Stimulated activated CD8-positive, alpha-beta memory T cell treated with anti-CD3 and anti-CD28 coated beads, Interleukin-7, amount 100 ng/mL, for 48 hours (primary cell): ENCODE measurements around the gene ERCC1.

Source experiments
- DNase-seq, 2 donors: peaks; one replicate each; pipeline ENCODE4 v3.0.0-alpha.2; 2020; ENCODE audit warnings: low read depth in 1 of 2; ENCODE audit errors: extremely low read depth in 1 of 2

The ERCC1 gene

DNA sequence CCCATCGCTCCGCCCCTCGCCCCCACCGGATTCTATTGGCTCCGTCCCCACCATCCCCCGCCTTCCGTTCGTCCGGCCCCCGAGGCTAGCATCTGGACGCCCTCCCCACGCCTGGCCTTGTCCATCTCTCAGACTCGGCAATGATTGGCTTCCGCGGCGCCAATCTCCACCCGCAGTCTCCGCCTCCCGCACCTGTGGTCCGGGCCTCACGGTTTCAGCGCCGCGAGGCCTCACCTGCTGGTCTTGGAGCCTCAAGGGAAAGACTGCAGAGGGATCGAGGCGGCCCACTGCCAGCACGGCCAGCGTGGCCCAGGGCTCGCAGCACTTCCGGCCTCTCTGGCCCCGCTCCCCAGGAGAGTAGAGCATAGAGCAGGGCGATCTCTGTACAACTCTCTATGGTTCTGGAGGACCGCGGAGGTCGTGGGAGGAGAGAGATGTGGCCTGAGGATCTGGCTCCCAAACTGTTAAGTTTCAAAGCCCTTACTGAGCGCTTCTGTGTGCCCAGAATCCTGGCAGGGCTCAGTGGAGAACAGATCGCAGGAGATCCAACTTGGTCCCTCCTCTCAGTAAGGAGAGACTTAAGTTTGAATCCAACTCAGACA lies at the start of gene ERCC1:
TSS of gene ERCC1 (minus strand) at position 329 of the 602 bp plus-strand sequence. CDS start 543 bp downstream, outside the sequence.
- DNase-seq = peak; percentile 83 to 95

- no peak for DNase-seq
These were observed 49.6 kb upstream of the ERCC1 start for GRCh38 chr19:45473367-45473681.

DNA sequence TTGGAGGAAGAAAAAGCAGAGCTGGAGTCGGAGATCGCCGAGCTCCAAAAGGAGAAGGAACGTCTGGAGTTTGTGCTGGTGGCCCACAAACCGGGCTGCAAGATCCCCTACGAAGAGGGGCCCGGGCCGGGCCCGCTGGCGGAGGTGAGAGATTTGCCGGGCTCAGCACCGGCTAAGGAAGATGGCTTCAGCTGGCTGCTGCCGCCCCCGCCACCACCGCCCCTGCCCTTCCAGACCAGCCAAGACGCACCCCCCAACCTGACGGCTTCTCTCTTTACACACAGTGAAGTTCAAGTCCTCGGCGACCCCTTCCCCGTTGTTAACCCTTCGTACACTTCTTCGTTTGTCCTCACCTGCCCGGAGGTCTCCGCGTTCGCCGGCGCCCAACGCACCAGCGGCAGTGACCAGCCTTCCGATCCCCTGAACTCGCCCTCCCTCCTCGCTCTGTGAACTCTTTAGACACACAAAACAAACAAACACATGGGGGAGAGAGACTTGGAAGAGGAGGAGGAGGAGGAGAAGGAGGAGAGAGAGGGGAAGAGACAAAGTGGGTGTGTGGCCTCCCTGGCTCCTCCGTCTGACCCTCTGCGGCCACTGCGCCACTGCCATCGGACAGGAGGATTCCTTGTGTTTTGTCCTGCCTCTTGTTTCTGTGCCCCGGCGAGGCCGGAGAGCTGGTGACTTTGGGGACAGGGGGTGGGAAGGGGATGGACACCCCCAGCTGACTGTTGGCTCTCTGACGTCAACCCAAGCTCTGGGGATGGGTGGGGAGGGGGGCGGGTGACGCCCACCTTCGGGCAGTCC lies 49.0 kb upstream of the ERCC1 start:
- DNase-seq = no peak

DNA sequence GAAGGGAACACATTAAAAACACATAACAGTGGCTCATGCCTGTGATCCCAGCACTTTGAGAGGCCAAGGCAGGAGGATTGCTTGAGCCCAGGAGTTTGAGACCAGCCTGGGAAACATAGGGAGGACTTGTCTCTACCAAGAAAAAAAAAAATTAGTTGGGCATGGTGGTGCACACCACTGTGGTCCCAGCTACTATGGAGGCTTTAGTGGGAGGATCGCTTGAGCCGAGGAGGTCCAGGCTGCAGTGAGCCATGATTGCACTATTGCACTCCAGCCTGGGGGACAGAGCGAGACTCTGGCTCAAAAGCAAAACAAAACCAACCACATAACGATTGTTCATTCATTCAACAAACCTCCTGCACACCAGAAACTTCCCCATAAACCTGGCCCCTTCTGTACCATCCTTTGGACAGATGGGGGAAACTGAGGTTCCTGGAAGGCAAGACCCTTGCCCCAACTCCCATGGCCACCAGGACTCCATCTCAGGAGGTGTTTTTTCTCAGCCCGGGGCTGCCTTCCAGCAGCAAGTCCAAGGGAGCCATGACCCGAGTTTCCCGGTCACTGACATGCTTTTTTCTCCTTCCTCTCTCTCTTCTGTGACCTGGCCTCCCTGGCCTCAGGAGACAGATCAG lies 48.3 kb upstream of the ERCC1 start:
- no peak for DNase-seq

DNA sequence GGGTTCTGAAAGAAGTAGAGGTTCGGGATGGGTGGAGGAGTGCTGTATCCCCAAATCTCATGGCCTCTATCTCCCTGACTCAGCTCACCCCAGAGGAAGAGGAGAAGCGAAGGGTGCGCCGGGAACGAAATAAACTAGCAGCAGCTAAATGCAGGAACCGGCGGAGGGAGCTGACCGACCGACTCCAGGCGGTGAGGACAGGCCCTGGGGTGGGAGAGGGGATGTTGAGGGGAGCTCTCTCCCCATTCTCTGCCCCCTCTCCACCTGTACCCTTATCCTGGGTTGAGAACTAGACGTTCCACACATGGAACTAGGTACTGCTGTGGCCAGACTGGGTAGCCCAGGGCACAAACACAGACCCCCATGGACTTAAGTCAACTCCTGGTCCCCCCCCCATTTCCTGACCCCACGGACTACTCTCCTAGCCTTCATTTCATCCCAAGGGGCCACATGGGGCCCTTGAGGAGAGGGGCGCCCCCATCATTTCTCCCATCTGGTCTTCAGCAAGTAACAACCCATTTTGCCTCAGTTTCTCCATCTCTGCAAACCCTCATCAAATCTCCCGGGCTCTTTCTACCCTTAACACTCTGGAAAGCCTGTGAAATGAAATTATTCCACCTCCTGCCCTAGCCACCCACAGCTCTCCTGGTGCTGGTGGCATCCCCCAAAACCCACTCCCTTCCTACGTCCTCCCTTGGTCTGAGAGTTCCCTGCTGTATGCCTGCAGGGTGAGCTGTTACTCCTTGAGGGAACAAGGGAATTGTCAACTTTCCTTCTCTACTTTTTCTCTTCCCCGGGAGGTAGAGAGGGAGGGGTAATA lies 47.6 kb upstream of the ERCC1 start:
- no peak for DNase-seq

DNA sequence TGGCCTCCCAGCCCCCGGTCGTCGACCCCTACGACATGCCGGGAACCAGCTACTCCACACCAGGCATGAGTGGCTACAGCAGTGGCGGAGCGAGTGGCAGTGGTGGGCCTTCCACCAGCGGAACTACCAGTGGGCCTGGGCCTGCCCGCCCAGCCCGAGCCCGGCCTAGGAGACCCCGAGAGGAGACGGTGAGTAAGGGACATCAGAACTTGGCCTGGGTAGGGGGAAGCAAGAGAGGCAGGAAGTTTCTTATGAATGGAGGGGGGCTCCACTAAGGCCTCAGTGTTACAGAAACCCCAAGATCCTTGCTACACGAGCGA lies 47.0 kb upstream of the ERCC1 start:
- no peak for DNase-seq

DNA sequence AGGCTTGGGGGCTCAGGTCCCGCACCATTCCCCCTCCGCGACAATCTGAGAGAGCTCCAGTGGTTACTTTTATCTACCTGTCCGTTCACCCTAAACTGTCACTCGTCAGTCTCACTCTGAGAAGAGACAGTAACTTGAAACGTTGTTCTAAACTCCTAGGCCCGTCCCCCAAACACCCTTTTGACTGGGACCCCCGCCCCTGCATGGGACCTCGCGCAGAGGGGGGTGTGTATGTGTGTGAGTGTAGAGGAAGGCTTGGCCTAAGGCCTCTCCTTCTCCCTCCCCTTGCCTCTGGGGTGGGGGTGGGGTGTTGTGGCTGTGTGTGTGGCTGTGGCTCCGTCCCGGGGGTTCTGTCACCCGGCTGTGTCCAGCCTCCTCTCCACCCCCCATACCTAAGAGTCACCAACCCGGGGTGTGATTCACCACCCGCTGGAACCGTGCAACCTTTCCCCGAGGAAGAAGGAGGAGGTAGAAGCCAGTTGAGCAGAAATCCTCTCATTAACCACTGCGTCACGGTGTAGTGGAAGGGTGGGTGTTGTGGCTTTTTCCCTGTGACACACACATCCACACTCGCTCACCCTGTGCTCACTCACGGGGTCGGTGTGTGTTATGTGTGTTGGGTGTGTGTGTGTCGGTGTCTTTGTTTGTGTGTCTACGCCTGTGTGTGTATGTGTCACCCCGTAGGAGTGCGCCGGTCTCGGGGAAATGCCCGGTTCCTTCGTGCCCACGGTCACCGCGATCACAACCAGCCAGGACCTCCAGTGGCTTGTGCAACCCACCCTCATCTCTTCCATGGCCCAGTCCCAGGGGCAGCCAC lies 46.4 kb upstream of the ERCC1 start:
- no peak for DNase-seq

DNA sequence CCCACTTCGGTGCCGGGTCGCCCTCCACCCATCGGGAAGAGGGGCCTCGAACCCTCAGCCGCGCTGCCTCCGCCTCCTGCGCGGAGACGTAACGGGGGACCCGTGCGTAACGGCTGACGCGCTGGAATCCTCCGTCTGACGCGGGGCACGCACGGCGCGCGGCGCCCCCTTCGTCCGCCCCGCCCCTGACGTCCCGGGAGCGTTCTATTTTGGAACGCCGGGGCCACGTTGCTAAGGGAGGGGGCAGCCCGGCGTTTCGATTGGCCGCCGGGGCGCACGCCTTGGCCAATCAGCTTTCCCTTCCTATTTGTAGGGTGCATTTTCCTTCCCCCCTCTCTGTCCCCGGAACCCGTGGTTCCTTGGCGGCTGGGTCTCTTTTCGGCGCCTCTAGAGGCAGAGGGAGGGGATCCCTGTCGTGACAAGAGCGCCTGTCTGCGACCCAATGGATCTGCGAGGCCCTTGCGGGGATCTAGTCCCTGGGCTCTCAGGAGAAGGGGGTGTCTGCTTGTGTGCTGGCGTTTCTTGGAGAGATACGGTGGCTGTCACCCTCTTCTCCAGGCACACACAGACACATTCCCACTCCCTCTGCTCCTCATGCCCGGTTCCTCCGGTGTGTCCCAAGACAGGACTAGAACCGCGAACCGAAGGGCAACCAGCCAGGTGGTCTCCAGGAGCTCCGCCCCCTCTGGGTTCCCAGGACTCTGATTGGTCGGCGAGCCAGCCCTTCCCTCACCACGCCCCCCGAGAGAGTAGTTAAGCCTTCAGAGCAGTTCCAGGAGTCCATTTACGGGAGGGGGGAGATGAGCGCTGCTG lies 45.6 kb upstream of the ERCC1 start:
- DNase-seq = peak; percentile 90 to 92

DNA sequence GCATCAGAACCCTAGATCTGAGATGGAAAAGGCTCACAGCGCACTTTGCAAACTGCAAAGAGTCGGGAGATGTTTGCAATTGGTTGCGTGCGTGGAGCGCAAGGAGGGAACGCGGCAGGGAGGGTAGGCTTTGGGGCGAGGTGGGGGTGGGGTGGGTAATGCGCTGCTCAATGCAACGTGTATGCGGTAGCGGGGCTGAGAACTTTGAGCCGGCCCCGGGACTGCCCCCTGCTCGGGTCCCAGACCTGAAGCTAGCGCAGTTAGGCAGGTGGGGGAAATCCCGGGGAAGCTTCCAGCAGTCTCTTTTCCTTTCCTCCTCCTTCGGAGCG lies 45.0 kb upstream of the ERCC1 start:
- no peak for DNase-seq

DNA sequence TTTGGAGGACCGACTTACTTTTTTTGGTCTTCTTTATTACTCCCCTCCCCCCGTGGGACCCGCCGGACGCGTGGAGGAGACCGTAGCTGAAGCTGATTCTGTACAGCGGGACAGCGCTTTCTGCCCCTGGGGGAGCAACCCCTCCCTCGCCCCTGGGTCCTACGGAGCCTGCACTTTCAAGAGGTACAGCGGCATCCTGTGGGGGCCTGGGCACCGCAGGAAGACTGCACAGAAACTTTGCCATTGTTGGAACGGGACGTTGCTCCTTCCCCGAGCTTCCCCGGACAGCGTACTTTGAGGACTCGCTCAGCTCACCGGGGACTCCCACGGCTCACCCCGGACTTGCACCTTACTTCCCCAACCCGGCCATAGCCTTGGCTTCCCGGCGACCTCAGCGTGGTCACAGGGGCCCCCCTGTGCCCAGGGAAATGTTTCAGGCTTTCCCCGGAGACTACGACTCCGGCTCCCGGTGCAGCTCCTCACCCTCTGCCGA lies 44.5 kb upstream of the ERCC1 start:
- no peak for DNase-seq

- DNase-seq = peak; percentile 78 to 89
These were observed 43.9 kb upstream of the ERCC1 start, which contains the start of gene FOSB for GRCh38 chr19:45467456-45468158. Gene FOSB (plus strand): TSS chr19:45467996. CDS start chr19:45468587, 591 bp downstream.

- DNase-seq = no peak
These were observed 43.4 kb upstream of the ERCC1 start for GRCh38 chr19:45467115-45467455.

- no peak for DNase-seq
These were observed 41.2 kb upstream of the ERCC1 start for GRCh38 chr19:45464852-45465441.

DNA sequence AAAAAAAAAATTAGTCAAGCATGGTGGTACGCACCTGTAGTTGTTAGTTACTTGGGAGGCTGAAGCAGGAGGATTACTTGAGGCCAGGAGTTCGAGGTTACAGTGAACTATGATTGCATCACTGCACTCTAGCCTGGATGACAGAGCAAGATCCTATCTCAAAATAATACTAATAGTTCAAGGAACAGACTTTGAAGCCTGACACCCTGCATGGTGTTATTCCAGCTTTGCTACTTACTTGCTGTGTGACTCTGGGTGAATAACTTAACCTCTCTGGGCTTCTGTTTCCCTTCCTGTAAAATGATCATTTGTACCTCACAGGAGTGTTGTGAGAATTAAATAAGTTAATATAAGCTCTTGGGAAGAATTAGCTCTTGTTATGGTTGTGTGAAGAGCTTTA lies 40.6 kb upstream of the ERCC1 start:
- no peak for DNase-seq

DNA sequence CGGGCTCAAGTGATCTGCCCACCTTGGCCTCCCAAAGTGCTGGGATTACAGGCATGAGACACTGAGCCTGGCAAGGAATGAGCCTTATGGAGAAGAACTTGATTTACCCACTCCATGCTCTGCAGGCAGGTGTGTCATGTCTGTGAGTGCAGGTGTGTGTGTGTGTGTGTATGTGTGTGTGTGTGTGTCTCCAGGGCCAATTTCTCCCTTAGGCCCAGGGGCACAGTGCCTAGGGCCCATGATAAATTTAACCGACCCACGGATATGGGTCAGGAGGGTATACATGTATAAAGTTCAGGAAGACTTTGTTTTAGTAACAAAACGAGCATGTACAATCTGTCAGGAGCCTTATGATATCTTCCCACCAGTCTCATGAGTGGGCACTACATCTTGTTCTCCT lies 39.5 kb upstream of the ERCC1 start:
- no peak for DNase-seq

DNA sequence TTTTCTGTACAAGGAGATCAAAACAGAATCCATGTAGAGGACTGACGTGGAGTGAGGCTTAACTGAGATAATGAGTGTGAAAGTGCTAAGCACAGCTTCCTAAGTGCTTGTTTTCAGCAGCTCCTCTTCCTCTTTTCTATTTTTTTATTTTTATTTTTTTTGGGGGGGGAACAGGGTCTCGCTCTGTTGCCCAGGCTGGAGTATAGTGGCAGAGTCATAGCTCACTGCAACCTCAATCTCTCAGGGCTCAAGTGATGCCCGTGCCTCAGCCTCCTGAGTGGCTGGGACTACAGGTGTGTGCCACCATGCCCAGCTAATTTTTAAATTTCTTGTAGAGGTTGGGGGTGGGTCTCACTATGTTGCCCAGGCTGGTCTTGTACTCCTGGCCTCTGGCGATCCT lies 38.5 kb upstream of the ERCC1 start:
- no peak for DNase-seq

- DNase-seq = no peak
These were observed 37.2 kb upstream of the ERCC1 start for GRCh38 chr19:45460807-45461347.

DNA sequence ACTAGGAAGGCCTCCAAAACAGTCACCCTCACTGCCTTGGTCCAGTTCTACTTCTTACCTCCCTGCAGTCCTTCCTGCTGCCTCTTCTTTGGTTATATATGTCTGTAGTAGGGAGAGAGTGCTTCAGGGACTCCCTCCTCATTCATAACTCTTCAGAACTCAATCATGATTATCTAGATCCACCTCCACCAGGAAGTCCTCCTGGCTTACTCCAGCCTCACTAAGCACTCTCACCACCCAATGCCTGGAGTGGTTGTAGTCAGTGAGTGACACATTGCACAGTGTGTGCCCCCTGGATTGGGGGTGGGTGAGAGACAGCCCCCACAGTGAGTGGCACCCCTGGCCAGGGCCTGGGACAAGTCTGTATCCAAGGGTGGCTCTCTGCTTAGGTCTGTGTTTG lies 34.1 kb upstream of the ERCC1 start:
- no peak for DNase-seq

DNA sequence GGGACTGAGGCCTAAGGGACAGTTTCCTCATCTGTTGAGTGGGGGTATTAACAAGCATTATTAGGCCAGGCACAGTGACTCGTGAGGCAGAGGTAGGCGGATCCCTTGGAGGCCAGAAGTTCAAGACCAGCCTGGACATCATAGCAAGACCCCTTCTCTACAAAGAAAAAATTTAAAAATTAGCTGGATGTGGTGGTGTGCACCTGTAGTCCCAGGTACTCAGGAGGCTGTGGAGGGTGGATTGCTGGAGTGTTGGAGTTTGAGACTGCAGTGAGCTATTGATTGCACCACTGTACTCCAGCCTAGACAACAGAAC lies 32.7 kb upstream of the ERCC1 start:
- DNase-seq = no peak
